ENCODE results near the gene UBIAD1. TPM values are rescaled to one million over a fixed set of nuclear protein-coding genes. Genes with fewer than 3 reads are reported as not detected.

Gene UBIAD1
- total RNA-seq, 4 donors from 2014 or later, result 4.6 to 16.2 (median 9.9) TPM

DNA sequence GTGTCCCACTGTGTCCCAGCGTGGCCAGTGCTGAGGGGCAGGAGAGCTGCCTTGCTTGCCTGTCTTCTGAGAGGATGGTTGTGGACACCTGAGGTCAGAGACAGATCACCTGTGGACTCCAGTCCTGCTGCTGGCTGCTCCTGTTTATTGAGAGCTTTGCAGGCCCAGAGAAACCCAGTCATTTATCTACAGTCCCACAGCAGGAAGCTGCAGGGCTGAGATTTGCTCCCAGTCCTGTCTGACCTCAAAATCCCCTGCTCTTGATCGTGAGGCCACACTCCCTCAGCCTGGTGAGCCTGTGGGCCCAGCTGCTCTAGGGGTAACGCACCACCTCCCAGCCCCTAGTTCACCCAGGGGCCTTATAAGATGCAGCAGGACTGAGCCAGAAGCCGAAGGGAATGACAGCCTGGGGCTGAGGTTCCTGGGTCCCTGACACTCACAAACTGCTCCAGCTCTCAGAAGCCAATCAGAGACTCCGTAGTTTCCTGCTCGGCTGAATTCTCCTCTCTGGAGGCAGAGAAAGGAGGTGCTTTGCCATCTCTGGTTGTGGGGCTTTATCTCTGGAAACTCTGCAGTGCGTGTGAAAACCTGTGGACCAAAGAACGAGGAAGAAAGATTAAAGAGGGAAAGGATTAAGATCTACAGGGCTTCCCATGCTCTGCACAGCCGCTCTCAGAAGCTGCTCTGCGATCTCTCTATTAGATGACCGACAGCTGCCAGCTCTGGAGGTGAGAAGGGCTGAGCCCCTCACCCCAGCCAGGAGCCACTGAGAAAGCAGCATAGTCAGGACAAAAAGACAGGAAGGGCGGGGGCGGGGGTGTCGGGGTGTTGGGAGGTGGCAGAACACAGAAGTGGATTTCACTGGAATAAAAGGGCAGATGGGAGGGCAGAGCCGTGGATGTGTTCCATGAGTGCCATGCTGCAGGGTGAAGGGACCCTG lies 39.1 kb downstream of the UBIAD1 start:
- Histone ChIP-seq H3K9me3 (no peaks in the 10 kb centered on the region), H3K4me1 (peaks cover 0 to 34% (median 0%) of the 10 kb centered on the region in 3 donors), H3K27me3 (peaks cover 0 to 13% (median 0%) of the 10 kb centered on the region in 4 donors), H3K36me3 (no peaks in the 10 kb centered on the region), H3K4me3 (no peak overlapping the region), H3K27ac (no peak overlapping the region)
- no peak for DNase-seq
- 24 to 36% methylated on average over 9 to 10 of the region's 15 CpGs for WGBS, 2 donors
- TF ChIP-seq POLR2A (IDR thresholded peaks at IDR 0.05), result no peak
- TF ChIP-seq, protein P1, sequence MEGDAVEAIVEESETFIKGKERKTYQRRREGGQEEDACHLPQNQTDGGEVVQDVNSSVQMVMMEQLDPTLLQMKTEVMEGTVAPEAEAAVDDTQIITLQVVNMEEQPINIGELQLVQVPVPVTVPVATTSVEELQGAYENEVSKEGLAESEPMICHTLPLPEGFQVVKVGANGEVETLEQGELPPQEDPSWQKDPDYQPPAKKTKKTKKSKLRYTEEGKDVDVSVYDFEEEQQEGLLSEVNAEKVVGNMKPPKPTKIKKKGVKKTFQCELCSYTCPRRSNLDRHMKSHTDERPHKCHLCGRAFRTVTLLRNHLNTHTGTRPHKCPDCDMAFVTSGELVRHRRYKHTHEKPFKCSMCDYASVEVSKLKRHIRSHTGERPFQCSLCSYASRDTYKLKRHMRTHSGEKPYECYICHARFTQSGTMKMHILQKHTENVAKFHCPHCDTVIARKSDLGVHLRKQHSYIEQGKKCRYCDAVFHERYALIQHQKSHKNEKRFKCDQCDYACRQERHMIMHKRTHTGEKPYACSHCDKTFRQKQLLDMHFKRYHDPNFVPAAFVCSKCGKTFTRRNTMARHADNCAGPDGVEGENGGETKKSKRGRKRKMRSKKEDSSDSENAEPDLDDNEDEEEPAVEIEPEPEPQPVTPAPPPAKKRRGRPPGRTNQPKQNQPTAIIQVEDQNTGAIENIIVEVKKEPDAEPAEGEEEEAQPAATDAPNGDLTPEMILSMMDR (IDR thresholded peaks at IDR 0.05), result no peak
- intact Hi-C loops (cut with DNase I), result no loop called here

DNA sequence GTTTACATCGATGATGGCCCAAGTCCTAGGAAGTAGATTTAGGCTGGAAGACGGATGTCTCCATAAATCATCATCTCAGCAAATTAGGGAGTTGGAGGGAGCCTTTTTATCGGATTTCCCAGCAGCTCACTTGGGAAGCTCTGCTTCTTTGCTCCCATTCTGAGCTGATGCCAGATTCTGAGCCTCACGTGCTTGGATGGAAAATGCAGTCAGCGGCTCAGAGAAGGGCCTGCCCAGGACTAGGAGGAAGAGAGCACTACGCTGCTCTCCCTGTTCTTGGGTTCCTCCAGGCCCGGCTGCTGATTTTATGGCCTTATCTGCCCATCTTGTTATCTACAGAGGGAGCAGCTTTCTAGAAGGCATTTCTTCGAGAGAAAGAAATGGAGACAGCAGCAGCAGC lies 42.0 kb downstream of the UBIAD1 start:
- 29 to 40% methylated on average over 4 to 5 of the region's 8 CpGs for WGBS, 2 donors
- H3K27ac ChIP-seq, result no peak overlapping the region

DNA sequence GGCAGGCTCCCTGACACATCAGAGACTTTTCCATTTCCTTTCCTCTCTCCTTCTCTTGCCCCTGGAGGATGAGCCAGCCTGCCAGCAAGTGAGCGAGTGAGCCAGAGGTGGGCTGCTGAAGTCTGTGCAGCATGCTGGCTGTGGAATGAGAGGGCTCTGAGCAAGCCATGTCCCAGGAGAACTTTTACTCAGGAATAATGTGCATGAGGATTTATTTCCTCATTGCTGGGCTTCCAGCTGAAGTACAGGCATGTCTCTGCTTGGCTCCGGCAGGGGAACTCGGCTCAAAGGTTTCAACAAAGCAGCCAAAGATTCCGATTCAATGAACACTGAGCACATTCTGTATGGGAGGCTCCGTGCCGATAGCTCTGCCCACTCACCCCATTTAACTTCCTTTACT lies 43.7 kb downstream of the UBIAD1 start:
- Histone ChIP-seq H3K36me3 (no peaks in the 10 kb centered on the region), H3K27ac (peak overlapping the region; percentile 57 to 73 (median 64)), H3K4me3 (peak overlapping the region in 2 of 4 donors; percentile 18 to 39), H3K9me3 (no peaks in the 10 kb centered on the region), H3K27me3 (peaks cover 0 to 33% (median 0%) of the 10 kb centered on the region in 4 donors), H3K4me1 (peaks cover 0 to 41% (median 0%) of the 10 kb centered on the region in 3 donors)
- intact Hi-C loops (cut with DNase I), result no loop called here
- WGBS, 2 donors, result 28 to 29% methylated on average over 6 of the region's 6 CpGs
- TF ChIP-seq, protein P1 (IDR thresholded peaks at IDR 0.05), result no peak
- TF ChIP-seq POLR2A (IDR thresholded peaks at IDR 0.05), result no peak
- DNase-seq, result no peak

More for the DNA sequence above, 42.0 kb downstream of the UBIAD1 start:
- H3K4me3 ChIP-seq, result no peak overlapping the region
- H3K27me3 ChIP-seq, result peaks cover 0 to 19% (median 0%) of the 10 kb centered on the region in 4 donors
- no peaks in the 10 kb centered on the region for H3K36me3 ChIP-seq
- no peak for DNase-seq
- TF ChIP-seq POLR2A (IDR thresholded peaks at IDR 0.05), result no peak
- TF ChIP-seq, protein P1 (IDR thresholded peaks at IDR 0.05), result no peak
- H3K4me1 ChIP-seq, result peaks cover 0 to 38% (median 0%) of the 10 kb centered on the region in 3 donors
- H3K9me3 ChIP-seq, result no peaks in the 10 kb centered on the region
- intact Hi-C loops (cut with DNase I), result no loop called here

DNA sequence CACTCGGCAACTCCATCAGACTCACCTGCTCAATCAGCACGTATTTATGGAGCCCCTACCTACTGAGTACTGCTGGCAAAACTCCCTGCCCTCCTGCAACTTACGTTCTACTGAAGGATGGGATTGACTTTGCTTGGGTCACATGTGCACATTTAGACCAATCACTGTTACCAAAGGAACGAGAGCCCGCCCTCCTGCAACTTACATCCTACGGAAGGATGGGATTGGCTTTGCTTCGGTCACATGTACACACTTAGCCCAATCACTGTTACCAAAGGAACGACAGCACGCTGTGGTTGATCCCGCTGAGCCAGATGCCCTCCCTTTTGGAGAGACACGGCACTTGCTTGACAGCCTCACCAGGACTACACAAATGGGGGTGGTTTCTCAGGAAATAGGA lies 46.0 kb downstream of the UBIAD1 start:
- Histone ChIP-seq H3K27ac (no peak overlapping the region), H3K36me3 (no peaks in the 10 kb centered on the region), H3K27me3 (peaks cover 0 to 42% (median 0%) of the 10 kb centered on the region in 4 donors), H3K4me3 (no peak overlapping the region), H3K4me1 (peaks cover 0 to 42% (median 0%) of the 10 kb centered on the region in 3 donors), H3K9me3 (no peaks in the 10 kb centered on the region)
- no peak for DNase-seq
- TF ChIP-seq POLR2A (IDR thresholded peaks at IDR 0.05), result no peak
- TF ChIP-seq, protein P1 (IDR thresholded peaks at IDR 0.05), result no peak
- WGBS, 2 donors, result 88 to 89% methylated on average over 9 to 11 of the region's 11 CpGs
- intact Hi-C loops (cut with DNase I), result no loop called here

All from esophagus squamous epithelium (tissue), 5 donors.